GM12878 (cell line): Measurements from ENCODE around the gene FGF12. TPM values are rescaled to one million over a fixed set of nuclear protein-coding genes. Genes with fewer than 3 reads are reported as not detected.

Experiments
- ATAC-seq: fragments of 200-7000 bp; cut with Tn5 transposase; 3 replicates; pipeline ENCODE4 v1.9.1; 2020; ENCODE audit warnings: mild to moderate bottlenecking, moderate library complexity
- BruUV-seq: library from RNA; stranded (reverse); fragments of 400-500 nt; replicated peaks from 2 replicates; lab custom pipeline; 2021; lab: Mats Ljungman, UMichigan
- CTCF ChIA-PET: fragments of 300-600 bp; sonication (Branson Sonifier 250); formaldehyde crosslinking; extraction: SDS; loops from one replicate; lab custom pipeline; 2021; ENCODE audit warnings: inconsistent platforms; lab: Yijun Ruan, JAX
- POLR2A ChIA-PET: fragments of 350-600 bp; formaldehyde crosslinking; extraction: SDS; loops from one replicate; lab custom pipeline; 2021; ENCODE audit warnings: inconsistent platforms; lab: Charles Lee
- RAD21 ChIA-PET: fragments of 300-600 bp; sonication (Branson Sonifier 250); formaldehyde crosslinking; loops from one replicate; lab custom pipeline; 2023; ENCODE audit warnings: antibody characterized with exemption; ENCODE audit not compliant: unreplicated experiment; lab: Charles Lee
- SMC1A ChIA-PET: fragments of 300-600 bp; sonication (Branson Sonifier 250); formaldehyde crosslinking; loops from one replicate; lab custom pipeline; 2023; ENCODE audit not compliant: unreplicated experiment, uncharacterized antibody; lab: Charles Lee
- DNase-seq: peaks from one replicate; pipeline ENCODE4 v3.0.0-alpha.2; 2011; ENCODE audit warnings: low read depth, low spot score
- FAIRE-seq: peaks from 3 replicates; lab custom pipeline; 2011; peaks lifted over from hg19 to GRCh38; lab: Jason Lieb, UNC
- H2AFZ ChIP-seq: 2 replicates; pipeline ENCODE4 v1.6.0; 2011; ENCODE audit warnings: low read depth, low read length, control low read depth; ENCODE audit not compliant: control insufficient read depth
- H3K27ac ChIP-seq: 2 replicates; pipeline ENCODE4 v1.5.1; 2011; ENCODE audit warnings: control low read depth; ENCODE audit not compliant: control insufficient read depth, insufficient read depth
- H3K27me3 ChIP-seq, 2 experiments: replicated peaks in 1 of 2; 2 replicates each; pipeline versions ENCODE4 v1.6.0 to v1.6.1; 2011; ENCODE audit warnings: low read length in 1 of 2; ENCODE audit not compliant: control insufficient read depth in 2 of 2, insufficient read depth in 2 of 2
- H3K36me3 ChIP-seq, 2 experiments: 2 replicates each; pipeline ENCODE4 v1.5.1; 2011; ENCODE audit warnings: low read length in 1 of 2; ENCODE audit not compliant: control insufficient read depth in 2 of 2, insufficient read depth in 2 of 2
- H3K4me1 ChIP-seq: 2 replicates; pipeline ENCODE4 v1.6.1; 2011; ENCODE audit warnings: mild to moderate bottlenecking, low read length, moderate library complexity, mixed read lengths; ENCODE audit not compliant: control insufficient read depth, insufficient read depth
- H3K4me2 ChIP-seq: 2 replicates; pipeline ENCODE4 v1.6.0; 2011; ENCODE audit warnings: control low read depth; ENCODE audit not compliant: control insufficient read depth, insufficient read depth
- H3K4me3 ChIP-seq: fragments of 200-600 bp; sonication (generic); 2 replicates; pipeline ENCODE4 v1.5.1; 2016
- H3K79me2 ChIP-seq: 2 replicates; pipeline ENCODE4 v1.6.0; 2011; ENCODE audit warnings: low read length; ENCODE audit not compliant: control insufficient read depth, insufficient read depth
- H3K9ac ChIP-seq: 2 replicates; pipeline ENCODE4 v1.8.0; 2011; ENCODE audit warnings: low read length, control low read depth, mixed read lengths; ENCODE audit not compliant: control insufficient read depth, insufficient read depth
- H3K9me3 ChIP-seq: replicated peaks from 3 replicates; pipeline ENCODE4 v1.5.1; 2011; ENCODE audit warnings: mild to moderate bottlenecking, low read length; ENCODE audit not compliant: control insufficient read depth, insufficient read depth
- H4K20me1 ChIP-seq: 2 replicates; pipeline ENCODE4 v1.6.0; 2011; ENCODE audit not compliant: control insufficient read depth, insufficient read depth
- EED ChIP-seq: sonication (generic); IDR thresholded peaks from 2 replicates; pipeline ENCODE4 v1.6.1; 2016; ENCODE audit warnings: antibody characterized with exemption, low read depth
- EGR1 ChIP-seq, 2 experiments: IDR thresholded peaks; 1 replicate in 1 of 2; 2 replicates in 1 of 2; pipeline ENCODE4 v1.6.1; 2011 to 2012; ENCODE audit warnings: low read depth in 2 of 2, low read length in 2 of 2, borderline replicate concordance in 1 of 2, mild to moderate bottlenecking in 1 of 2, moderate library complexity in 1 of 2
- FOXM1 ChIP-seq: IDR thresholded peaks from 2 replicates; pipeline ENCODE4 v1.6.1; 2012; ENCODE audit warnings: low read depth, mild to moderate bottlenecking, inconsistent platforms, low read length, moderate library complexity
- NBN ChIP-seq: fragments of 450-650 bp; IDR thresholded peaks from 2 replicates; pipeline ENCODE4 v1.6.1; 2016
- NFIC ChIP-seq: IDR thresholded peaks from 2 replicates; pipeline ENCODE4 v1.6.1; 2012; ENCODE audit warnings: low read depth, mild to moderate bottlenecking, inconsistent platforms, low read length, moderate library complexity
- RAD21 ChIP-seq: IDR thresholded peaks from 2 replicates; pipeline ENCODE4 v1.6.1; 2011; ENCODE audit warnings: mild to moderate bottlenecking, low read depth, low read length, moderate library complexity; ENCODE audit not compliant: insufficient read depth
- RCOR1 ChIP-seq: conservative IDR thresholded peaks from 2 replicates; pipeline ENCODE4 v1.6.1; 2012; ENCODE audit warnings: low read depth, low read length, improper control_type of control experiment
- TBL1XR1 ChIP-seq: IDR thresholded peaks from 2 replicates; pipeline ENCODE4 v1.6.1; 2012; ENCODE audit warnings: low read depth, low read length, improper control_type of control experiment
- in situ Hi-C: fragments of 300-500 bp; cut with MboI; formaldehyde crosslinking; loops from 9 replicates; pipeline ENCODE4 v1.14.3; 2018; ENCODE audit warnings: mixed read lengths
- intact Hi-C: fragments of 100-400 bp; cut with micrococcal nuclease; formaldehyde crosslinking; loops from one replicate; pipeline ENCODE4 v1.14.2; 2022; ENCODE audit not compliant: unreplicated experiment
- polyA plus RNA-seq, 11 experiments: library from polyadenylated mRNA; depleted of rRNA in 4 of 11; unstranded in 6 of 11; stranded (reverse) in 5 of 11; fragments of >200 nt; fragmentation: Nextera tagmentation in 4 of 11; fragmentation: Illumina TruSeq in 1 of 11; extraction: Ambion mirVana in 4 of 11; extraction: Trizol in 1 of 11; gene quantifications; 1 replicate in 1 of 11; 2 replicates in 10 of 11; pipeline versions ENCODE4 v1.2.1 to v1.2.3, GENCODE V29; 2011 to 2016; ENCODE audit warnings: inconsistent platforms in 2 of 11, missing spikeins in 2 of 11, low read depth in 1 of 11
- total RNA-seq, 4 experiments: library from RNA; depleted of rRNA in 3 of 4; stranded (reverse); fragments of >200 nt in 3 of 4; fragmentation: Illumina TruSeq in 1 of 4; extraction: Trizol in 1 of 4; gene quantifications; 2 replicates each; pipeline versions ENCODE4 v1.2.1 to v1.2.3, GENCODE V29; 2013 to 2021

Gene FGF12
- total and polyA plus RNA-seq, 10 of the 15 experiments (the other 5 are each of a cell fraction or from before 2014, with no cell fraction given), result 0.03 to 0.43 (median 0.13) TPM; not detected in 7

GRCh38 chr3:192564611-192565010 is 162.7 kb downstream of the FGF12 start:
- H3K4me2 ChIP-seq, result no peak overlapping the region
- H3K79me2 ChIP-seq, result no peaks in the 10 kb centered on the region
- H3K27ac ChIP-seq, result no peak overlapping the region
- in situ Hi-C loops (loop anchor here (5.0 kb wide), 3 partner anchors 238 to 1008 kb away; no protein-coding TSS in a partner anchor), intact Hi-C loops (loop anchor here (5.0 kb wide), 2 partner anchors 478 to 903 kb away; no protein-coding TSS in a partner anchor)
- no peaks in the 10 kb centered on the region; a peak in 1 of 4 replicates for H3K27me3 ChIP-seq
- no peak overlapping the region for H2AFZ ChIP-seq
- FAIRE-seq, result no peak
- SMC1A ChIA-PET, result interaction anchor here (0.6 to 1.4 kb wide), 6 partner anchors 9 to 477 kb away, joined by 3 to 7 read pairs (median 3); no protein-coding TSS in a partner anchor
- H3K9ac ChIP-seq, result no peak overlapping the region
- ATAC-seq, result no peak
- H4K20me1 ChIP-seq, result no peaks in the 10 kb centered on the region
- RAD21 ChIA-PET, result no interaction called here
- BruUV-seq, result no TSS peak
- H3K4me3 ChIP-seq, result no peak overlapping the region
- CTCF ChIA-PET, result interaction anchor here (1.1 to 1.5 kb wide), 2 partner anchors 10 to 239 kb away, joined by 4 to 5 read pairs; no protein-coding TSS in a partner anchor
- no peaks in the 10 kb centered on the region for H3K36me3 ChIP-seq
- H3K9me3 ChIP-seq, result no peaks in the 10 kb centered on the region
- no peaks in the 10 kb centered on the region for H3K4me1 ChIP-seq
- POLR2A ChIA-PET, result no interaction called here
- TF ChIP-seq EGR1 (IDR thresholded peaks at IDR 0.05; ENCODE audit: borderline replicate concordance in 1 of 2, low read depth in 2 of 2, low read length in 2 of 2), result no peak
- DNase-seq, result no peak

- Histone ChIP-seq H3K4me2 (no peak overlapping the region), H3K9ac (no peak overlapping the region), H2AFZ (no peak overlapping the region), H3K27ac (no peak overlapping the region), H3K9me3 (no peaks in the 10 kb centered on the region), H3K4me3 (no peak overlapping the region)
- no peak for FAIRE-seq
- RAD21 ChIA-PET, result no interaction called here
- TF ChIP-seq NFIC, result no peak
- no peak for TF ChIP-seq NBN
- no peak for TF ChIP-seq RAD21
- TF ChIP-seq FOXM1, result no peak
- no peak for TF ChIP-seq TBL1XR1
- TF ChIP-seq RCOR1, result no peak
- TF ChIP-seq EED, result no peak
- TF ChIP-seq, all 136 proteins: peak for 0
- BruUV-seq, result no TSS peak
- ATAC-seq (no peak), DNase-seq (no peak)
- ChIA-PET SMC1A (no interaction called here), CTCF (interaction anchor here (1.4 kb wide), 1 partner anchor 10 kb away, joined by 3 read pairs; no protein-coding TSS in a partner anchor), POLR2A (interaction anchor here (0.5 kb wide), 1 partner anchor 244 kb away, joined by 4 read pairs; no protein-coding TSS in a partner anchor)
- intact Hi-C loops, result no loop called here
- no peaks in the 10 kb centered on the region for H3K4me1 ChIP-seq
- no peaks in the 10 kb centered on the region for H3K79me2 ChIP-seq
- no peaks in the 10 kb centered on the region for H4K20me1 ChIP-seq
- H3K36me3 ChIP-seq, result no peaks in the 10 kb centered on the region
- in situ Hi-C loops, result no loop called here
- no peaks in the 10 kb centered on the region; a peak in 1 of 4 replicates for H3K27me3 ChIP-seq
Observed at GRCh38 chr3:192563417-192563816, 163.9 kb downstream of the FGF12 start.
